Smooth muscle cell (in vitro differentiated cells): ENCODE results near the gene FHDC1. TPM values are rescaled to one million over a fixed set of nuclear protein-coding genes. Genes with fewer than 3 reads are reported as not detected.
A peak's percentile ranks its signal among the peaks of the same experiment; 100 is the strongest.

Experiments used
- DNase-seq: peaks from one replicate; lab custom pipeline; 2025; ENCODE audit not compliant: unreplicated experiment; lab: John Stamatoyannopoulos, UW
- H2AFZ ChIP-seq: fragments of 200-600 bp; sonication (generic); 2 replicates; pipeline ENCODE4 v1.6.0; 2016; ENCODE audit warnings: antibody characterized with exemption, low read depth, mild to moderate bottlenecking
- H3F3A ChIP-seq: fragments of 200-600 bp; sonication (generic); 2 replicates; pipeline ENCODE4 v1.6.0; 2017; ENCODE audit warnings: antibody characterized with exemption, low read depth
- H3K27ac ChIP-seq: fragments of 200-600 bp; sonication (generic); 2 replicates; pipeline ENCODE4 v1.5.1; 2016; ENCODE audit warnings: low read depth, mild to moderate bottlenecking
- H3K27me3 ChIP-seq: fragments of 200-600 bp; sonication (generic); 2 replicates; pipeline ENCODE4 v1.6.1; 2016; ENCODE audit warnings: low read depth, mild to moderate bottlenecking
- H3K36me3 ChIP-seq: fragments of 200-600 bp; sonication (generic); 2 replicates; pipeline ENCODE4 v1.5.1; 2016; ENCODE audit warnings: low read depth
- H3K4me1 ChIP-seq: fragments of 200-600 bp; sonication (generic); 2 replicates; pipeline ENCODE4 v1.5.1; 2016; ENCODE audit warnings: low read depth
- H3K4me2 ChIP-seq: fragments of 200-600 bp; sonication (generic); 2 replicates; pipeline ENCODE4 v1.6.0; 2016; ENCODE audit warnings: mild to moderate bottlenecking
- H3K4me3 ChIP-seq: fragments of 200-600 bp; sonication (generic); 2 replicates; pipeline ENCODE4 v1.5.1; 2016; ENCODE audit warnings: mild to moderate bottlenecking
- H3K79me2 ChIP-seq: fragments of 200-600 bp; sonication (generic); 2 replicates; pipeline ENCODE4 v1.6.0; 2016; ENCODE audit warnings: low read depth, mild to moderate bottlenecking
- H3K9ac ChIP-seq: fragments of 200-600 bp; sonication (generic); 2 replicates; pipeline ENCODE4 v1.6.0; 2016; ENCODE audit warnings: low read depth
- H3K9me3 ChIP-seq: fragments of 200-600 bp; sonication (generic); replicated peaks from 2 replicates; pipeline ENCODE4 v1.5.1; 2016; ENCODE audit warnings: low read depth
- H4K20me1 ChIP-seq: fragments of 200-600 bp; sonication (generic); 2 replicates; pipeline ENCODE4 v1.6.0; 2016; ENCODE audit warnings: low read depth
- WGBS: methylation state at CpG from one replicate; pipeline ENCODE4 v1.1.7; 2016; ENCODE audit warnings: low lambda C conversion rate; 5-methylcytosine and 5-hydroxymethylcytosine counted together
- polyA plus RNA-seq: library from polyadenylated mRNA; unstranded; fragments of >200 nt; fragmentation: Nextera tagmentation; extraction: Ambion mirVana; gene quantifications from 2 replicates; pipeline ENCODE4 v1.2.1, GENCODE V29; 2016
- total RNA-seq: library from RNA; depleted of rRNA; stranded (reverse); fragments of >200 nt; gene quantifications from 2 replicates; pipeline ENCODE4 v1.2.3, GENCODE V29; 2014
- TF ChIP-seq, protein P1 (sequence below): fragments of 200-600 bp; sonication (generic); IDR thresholded peaks from 2 replicates; pipeline ENCODE4 v1.5.1; 2017; ENCODE audit warnings: borderline replicate concordance, mild to moderate bottlenecking, antibody characterized with exemption; ENCODE audit not compliant: insufficient read depth, poor library complexity, severe bottlenecking

The FHDC1 gene, protein sequence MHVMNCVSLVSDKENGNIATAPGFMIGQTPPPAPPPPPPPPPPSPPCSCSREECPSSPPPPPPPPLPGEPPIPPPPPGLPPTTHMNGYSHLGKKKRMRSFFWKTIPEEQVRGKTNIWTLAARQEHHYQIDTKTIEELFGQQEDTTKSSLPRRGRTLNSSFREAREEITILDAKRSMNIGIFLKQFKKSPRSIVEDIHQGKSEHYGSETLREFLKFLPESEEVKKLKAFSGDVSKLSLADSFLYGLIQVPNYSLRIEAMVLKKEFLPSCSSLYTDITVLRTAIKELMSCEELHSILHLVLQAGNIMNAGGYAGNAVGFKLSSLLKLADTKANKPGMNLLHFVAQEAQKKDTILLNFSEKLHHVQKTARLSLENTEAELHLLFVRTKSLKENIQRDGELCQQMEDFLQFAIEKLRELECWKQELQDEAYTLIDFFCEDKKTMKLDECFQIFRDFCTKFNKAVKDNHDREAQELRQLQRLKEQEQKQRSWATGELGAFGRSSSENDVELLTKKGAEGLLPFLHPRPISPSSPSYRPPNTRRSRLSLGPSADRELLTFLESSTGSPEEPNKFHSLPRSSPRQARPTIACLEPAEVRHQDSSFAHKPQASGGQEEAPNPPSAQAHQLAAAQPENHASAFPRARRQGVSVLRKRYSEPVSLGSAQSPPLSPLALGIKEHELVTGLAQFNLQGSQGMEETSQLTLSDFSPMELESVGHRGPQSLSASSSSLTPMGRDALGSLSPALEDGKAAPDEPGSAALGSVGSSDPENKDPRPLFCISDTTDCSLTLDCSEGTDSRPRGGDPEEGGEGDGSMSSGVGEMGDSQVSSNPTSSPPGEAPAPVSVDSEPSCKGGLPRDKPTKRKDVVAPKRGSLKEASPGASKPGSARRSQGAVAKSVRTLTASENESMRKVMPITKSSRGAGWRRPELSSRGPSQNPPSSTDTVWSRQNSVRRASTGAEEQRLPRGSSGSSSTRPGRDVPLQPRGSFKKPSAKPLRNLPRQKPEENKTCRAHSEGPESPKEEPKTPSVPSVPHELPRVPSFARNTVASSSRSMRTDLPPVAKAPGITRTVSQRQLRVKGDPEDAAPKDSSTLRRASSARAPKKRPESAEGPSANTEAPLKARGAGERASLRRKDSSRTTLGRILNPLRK
- total RNA-seq (2.0 and 3.0 TPM in 2 replicates), polyA plus RNA-seq (0.49 and 1.3 TPM in 2 replicates)

DNA sequence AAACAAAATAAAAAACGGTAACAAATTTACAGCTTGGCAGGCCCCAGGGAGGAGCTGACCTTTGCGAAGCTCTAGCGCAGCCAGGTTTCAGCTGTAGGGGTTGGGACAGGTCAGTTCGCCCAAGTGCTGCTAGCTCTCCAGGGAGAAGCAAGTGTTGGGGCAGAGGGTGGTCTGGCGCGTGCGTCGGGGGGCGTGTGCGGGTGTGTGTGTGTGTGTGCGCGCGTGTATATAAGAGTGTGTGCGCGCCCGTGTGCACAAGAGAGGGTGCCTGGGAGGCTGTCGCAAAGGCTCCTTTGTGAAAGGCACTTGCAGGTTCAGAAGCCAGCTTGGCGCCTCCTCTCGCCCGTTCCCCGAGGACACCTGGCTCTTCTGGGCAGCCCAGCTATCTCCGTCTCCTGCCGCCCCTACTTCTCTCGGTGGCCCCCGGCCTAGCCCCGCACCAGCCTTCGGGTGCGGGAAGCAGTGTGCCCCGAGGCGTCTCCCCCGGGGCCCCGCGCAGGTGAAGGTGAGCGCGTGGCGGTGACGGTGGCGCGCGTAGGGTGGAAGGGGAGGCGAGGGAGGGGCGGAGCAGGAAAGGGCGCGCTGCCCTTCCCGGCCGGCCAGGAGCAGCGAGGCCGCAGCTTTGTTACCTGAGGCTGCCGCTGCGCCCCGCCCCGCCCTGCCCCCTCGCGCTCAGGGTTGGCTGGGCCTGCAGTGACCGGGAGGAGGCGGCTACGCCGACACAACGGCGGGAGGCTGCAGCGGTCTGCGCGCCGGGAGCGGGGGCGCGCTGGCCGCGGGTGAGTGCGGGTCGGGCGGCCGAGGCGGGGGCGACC lies at the start of gene FHDC1:
TSS of gene FHDC1 (plus strand) at position 693 of the 815 bp plus-strand sequence. CDS start 6,735 bp downstream, outside the sequence.
- peaks cover 16% of the 10 kb centered on the region for H3K4me1 ChIP-seq
- no peaks in the 10 kb centered on the region for H3K9me3 ChIP-seq
- peak within 1 kb of the TSS; percentile 94 for H3K4me2 ChIP-seq
- no peaks in the 10 kb centered on the region for H4K20me1 ChIP-seq
- no peak within 1 kb of the TSS for H3K9ac ChIP-seq
- H3K4me3 ChIP-seq: peak within 1 kb of the TSS; percentile 82
- no peaks in the 10 kb centered on the region for H3K36me3 ChIP-seq
- H3K27ac ChIP-seq: no peak within 1 kb of the TSS
- under 1% methylated on average over 48 of the region's 75 CpGs for WGBS
- TF ChIP-seq, protein P1, sequence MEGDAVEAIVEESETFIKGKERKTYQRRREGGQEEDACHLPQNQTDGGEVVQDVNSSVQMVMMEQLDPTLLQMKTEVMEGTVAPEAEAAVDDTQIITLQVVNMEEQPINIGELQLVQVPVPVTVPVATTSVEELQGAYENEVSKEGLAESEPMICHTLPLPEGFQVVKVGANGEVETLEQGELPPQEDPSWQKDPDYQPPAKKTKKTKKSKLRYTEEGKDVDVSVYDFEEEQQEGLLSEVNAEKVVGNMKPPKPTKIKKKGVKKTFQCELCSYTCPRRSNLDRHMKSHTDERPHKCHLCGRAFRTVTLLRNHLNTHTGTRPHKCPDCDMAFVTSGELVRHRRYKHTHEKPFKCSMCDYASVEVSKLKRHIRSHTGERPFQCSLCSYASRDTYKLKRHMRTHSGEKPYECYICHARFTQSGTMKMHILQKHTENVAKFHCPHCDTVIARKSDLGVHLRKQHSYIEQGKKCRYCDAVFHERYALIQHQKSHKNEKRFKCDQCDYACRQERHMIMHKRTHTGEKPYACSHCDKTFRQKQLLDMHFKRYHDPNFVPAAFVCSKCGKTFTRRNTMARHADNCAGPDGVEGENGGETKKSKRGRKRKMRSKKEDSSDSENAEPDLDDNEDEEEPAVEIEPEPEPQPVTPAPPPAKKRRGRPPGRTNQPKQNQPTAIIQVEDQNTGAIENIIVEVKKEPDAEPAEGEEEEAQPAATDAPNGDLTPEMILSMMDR: no peak
- no peak within 1 kb of the TSS for H2AFZ ChIP-seq
- peaks cover 74% of the 10 kb centered on the region for H3K27me3 ChIP-seq
- H3F3A ChIP-seq: peaks cover 4% of the 10 kb centered on the region
- H3K79me2 ChIP-seq: no peaks in the 10 kb centered on the region
- no peak for DNase-seq

DNA sequence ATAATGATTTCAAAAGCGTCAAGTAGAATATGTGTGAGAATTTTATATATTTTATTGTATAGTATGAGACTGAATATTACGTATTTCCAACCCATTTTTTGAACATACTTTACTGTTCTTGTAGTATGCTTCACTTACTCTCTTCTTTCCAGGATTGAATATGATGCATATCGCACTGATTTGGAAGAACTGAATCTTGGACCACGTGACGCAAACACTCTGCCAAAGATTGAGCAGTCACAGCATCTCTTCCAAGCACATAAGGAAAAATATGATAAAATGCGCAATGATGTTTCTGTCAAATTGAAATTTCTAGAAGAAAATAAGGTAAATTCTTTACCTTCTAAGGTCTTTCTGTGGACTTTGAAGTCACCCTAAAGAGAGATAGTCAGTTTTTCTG lies 48.1 kb upstream of the FHDC1 start:
- H2AFZ ChIP-seq: no peak overlapping the region
- peaks cover 3% of the 10 kb centered on the region for H3K36me3 ChIP-seq
- no peaks in the 10 kb centered on the region for H3K9me3 ChIP-seq
- H3K9ac ChIP-seq: no peak overlapping the region
- no peak overlapping the region for H3K4me2 ChIP-seq
- TF ChIP-seq, protein P1: no peak
- H4K20me1 ChIP-seq: no peaks in the 10 kb centered on the region
- WGBS: 97% methylated on average over 6 of the region's 6 CpGs
- no peak for DNase-seq
- H3F3A ChIP-seq: no peaks in the 10 kb centered on the region
- H3K4me3 ChIP-seq: no peak overlapping the region
- no peaks in the 10 kb centered on the region for H3K27me3 ChIP-seq
- H3K27ac ChIP-seq: no peak overlapping the region
- peaks cover 10% of the 10 kb centered on the region for H3K4me1 ChIP-seq
- H3K79me2 ChIP-seq: no peaks in the 10 kb centered on the region

DNA sequence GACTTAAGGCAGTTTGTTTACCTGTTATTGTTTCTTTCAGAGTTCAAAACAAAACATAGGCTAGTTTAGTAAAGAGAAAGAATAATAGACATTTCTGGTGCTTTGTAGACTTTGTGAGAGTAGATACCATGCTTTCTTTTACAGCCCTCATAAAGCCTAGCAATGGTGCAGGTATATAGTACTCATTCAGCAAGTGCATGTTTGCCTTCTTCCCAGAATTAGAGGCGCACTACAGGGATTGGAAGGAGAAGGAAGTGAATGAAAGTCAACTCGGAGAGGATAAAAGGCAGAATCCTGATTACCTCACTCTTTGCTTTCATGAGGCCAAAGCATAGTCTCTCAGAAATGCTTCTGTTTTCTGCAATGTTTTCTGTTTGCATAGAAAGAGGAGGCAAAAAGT lies 43.1 kb upstream of the FHDC1 start:
- WGBS: 94% methylated on average over 2 of the region's 2 CpGs
- no peak overlapping the region for H3K4me2 ChIP-seq
- H3K4me1 ChIP-seq: no peaks in the 10 kb centered on the region

More for the DNA sequence above, 43.1 kb upstream of the FHDC1 start:
- no peak overlapping the region for H3K4me3 ChIP-seq
- TF ChIP-seq, protein P1: no peak
- no peaks in the 10 kb centered on the region for H3F3A ChIP-seq
- no peaks in the 10 kb centered on the region for H3K27me3 ChIP-seq
- DNase-seq: no peak
- no peaks in the 10 kb centered on the region for H3K79me2 ChIP-seq
- no peak overlapping the region for H3K9ac ChIP-seq
- no peaks in the 10 kb centered on the region for H4K20me1 ChIP-seq
- no peak overlapping the region for H3K27ac ChIP-seq
- H3K36me3 ChIP-seq: peaks cover 3% of the 10 kb centered on the region
- H3K9me3 ChIP-seq: no peaks in the 10 kb centered on the region
- H2AFZ ChIP-seq: no peak overlapping the region
